ENCODE results near the gene DLL3.

The DLL3 gene

GRCh38 chr19:39518975-39519374 lies 20.2 kb downstream of the DLL3 start:
- DNase-seq = peak; percentile 14

GRCh38 chr19:39520541-39521484 lies 22.1 kb downstream of the DLL3 start:
- DNase-seq = no peak

GRCh38 chr19:39524495-39524894 lies 25.7 kb downstream of the DLL3 start:
- DNase-seq = no peak

DNA sequence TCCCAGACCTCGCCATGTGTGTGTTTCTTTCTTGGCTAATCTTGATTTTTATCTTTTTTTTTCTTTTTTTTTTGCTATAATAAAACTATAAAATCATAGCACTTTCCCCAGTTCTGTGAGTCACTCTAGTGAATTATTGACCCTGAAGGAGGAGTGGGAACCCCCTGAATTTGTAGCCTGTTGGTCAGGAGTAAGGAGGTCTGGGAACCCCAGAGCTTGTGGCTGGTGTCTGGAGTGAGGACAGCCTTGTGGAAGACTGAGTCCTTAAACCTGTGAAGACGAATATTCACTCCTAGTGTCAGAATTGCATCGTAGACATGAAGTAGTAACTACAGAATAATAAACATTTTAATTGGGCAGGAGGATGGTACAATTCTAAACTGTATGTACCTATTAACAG lies 26.5 kb downstream of the DLL3 start:
- DNase-seq = no peak

- no peak for DNase-seq
Observed at GRCh38 chr19:39531834-39532232, 33.1 kb downstream of the DLL3 start.

DNA sequence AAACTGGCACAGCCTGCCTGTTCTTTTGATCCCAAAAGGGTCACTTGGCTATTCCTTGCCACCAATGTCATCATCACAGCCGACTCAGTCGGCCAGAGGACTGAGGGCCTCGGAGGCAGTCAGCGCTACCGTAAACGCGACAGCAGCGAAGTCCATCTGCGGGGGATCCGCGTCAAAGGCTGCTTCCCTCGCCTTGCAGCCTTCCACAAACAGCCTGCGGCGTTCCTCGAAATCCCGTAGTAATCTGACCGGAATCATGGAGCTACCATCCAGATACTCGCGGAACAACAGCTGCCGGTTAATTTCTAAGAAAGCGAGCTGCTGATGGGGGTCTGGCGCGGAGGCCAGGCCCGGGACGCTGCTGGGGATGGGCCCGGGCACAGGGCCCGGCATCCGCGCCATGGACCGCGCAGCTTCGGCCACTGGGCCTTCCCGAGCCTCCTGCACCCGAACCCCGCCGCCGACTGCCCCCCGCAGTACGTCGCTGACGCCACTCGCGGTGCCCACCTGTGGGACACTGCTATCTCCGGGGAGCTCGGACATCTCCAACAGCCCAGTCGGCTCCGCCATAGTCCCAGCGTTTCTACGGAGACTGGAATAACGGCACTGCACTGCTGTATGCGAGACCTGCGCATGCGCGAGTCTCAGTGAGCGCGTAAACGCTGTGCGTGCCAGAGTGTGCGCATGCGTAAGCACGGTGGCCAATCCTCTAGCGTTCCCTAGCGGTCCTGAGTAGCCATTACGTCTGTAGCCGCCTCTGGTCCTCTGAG lies 33.7 kb downstream of the DLL3 start, which contains the start of gene EID2B:
EID2B (minus strand) TSS at position 620 of the 770 bp plus-strand sequence; CDS start at position 570, 50 bp downstream.
- DNase-seq = peak; percentile 88

GRCh38 chr19:39533003-39533512 lies 34.3 kb downstream of the DLL3 start:
- no peak for DNase-seq

GRCh38 chr19:39533791-39534190 lies 35.0 kb downstream of the DLL3 start:
- DNase-seq = no peak

- no peak for DNase-seq
Observed at GRCh38 chr19:39539165-39539517, 40.4 kb downstream of the DLL3 start.

DNA sequence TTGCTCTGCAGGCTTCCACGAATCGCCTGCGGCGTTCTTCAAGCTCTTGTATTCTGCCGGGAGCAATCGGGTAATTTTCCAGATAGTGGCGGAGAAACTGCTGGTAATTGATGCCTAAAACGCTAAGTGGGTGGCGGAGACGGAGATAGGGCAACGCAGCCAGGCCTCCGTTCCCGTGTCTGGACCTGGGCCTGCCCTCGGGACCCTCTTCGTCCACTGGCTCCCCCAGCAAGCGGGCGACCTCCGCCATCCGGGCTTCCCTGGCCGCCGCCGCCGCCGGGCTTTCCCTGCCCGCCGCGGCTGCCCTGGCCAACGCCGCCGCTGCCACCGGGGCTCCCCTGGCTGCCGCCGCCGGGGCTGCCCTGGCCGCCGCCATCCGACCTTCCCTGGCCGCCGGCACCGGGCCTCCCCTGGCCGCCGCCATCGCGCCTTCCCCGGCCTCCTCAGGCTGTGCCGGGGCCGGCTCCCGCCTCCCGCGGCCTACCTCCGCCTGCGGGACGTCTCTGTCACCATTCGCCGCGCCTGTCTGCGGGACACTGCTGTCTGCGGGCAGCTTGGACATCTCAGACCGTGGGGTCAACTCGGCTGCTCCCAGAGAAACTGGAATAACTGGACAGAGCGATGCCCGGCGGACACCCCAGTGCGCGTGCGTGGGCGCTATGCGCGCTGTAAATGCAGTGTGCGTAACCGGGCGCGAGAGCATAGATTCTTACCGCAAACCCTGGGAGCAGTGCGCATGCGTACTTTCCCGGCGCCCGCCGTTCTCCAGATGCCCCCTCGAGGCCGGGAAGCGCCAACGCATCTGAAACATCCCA lies 41.0 kb downstream of the DLL3 start, which contains the start of gene EID2:
EID2 (minus strand) TSS at position 644 of the 815 bp plus-strand sequence; CDS start at position 562, 82 bp downstream.
- peak; percentile 79 for DNase-seq

GRCh38 chr19:39540333-39540673 lies 41.6 kb downstream of the DLL3 start:
- no peak for DNase-seq

DNA sequence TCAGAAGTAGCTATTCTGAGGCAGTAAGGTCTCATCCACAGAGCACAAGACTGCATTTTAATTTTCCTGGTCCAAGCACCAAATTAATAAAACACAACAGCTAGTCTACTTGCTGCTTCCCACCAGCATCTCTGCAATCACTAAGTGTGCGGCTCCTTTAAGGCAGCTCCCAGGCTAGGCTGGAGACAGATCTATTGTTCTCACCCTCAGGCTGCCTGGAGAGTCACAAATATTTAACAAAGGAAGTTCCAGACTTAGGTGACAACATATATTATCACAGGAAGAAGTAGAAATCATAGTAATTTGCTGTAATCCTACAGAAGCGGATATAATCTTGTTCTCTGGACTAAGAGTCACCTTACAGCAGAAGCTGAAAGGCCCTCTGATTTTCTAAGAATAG lies 43.5 kb downstream of the DLL3 start:
- DNase-seq = no peak

DNA sequence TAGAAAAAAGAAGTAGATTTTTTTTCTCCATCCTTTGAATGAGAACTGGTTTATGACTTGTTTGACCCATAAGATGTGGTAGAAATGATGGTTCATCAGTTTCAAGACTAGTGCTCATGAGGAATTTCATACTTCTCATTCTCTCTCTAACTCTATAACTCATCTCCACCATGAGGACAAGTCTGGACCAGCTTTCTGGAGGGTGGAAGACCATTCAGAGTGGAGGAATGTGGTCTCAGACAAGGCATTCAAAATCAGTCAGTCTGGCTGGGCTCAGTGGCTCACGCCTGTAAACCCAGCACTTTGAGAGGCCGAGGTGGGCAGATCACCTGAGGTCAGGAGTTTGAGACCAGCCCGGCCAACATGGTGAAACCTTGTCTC lies 44.7 kb downstream of the DLL3 start:
- DNase-seq = no peak

GRCh38 chr19:39544226-39544903 lies 45.6 kb downstream of the DLL3 start:
- no peak for DNase-seq

DNA sequence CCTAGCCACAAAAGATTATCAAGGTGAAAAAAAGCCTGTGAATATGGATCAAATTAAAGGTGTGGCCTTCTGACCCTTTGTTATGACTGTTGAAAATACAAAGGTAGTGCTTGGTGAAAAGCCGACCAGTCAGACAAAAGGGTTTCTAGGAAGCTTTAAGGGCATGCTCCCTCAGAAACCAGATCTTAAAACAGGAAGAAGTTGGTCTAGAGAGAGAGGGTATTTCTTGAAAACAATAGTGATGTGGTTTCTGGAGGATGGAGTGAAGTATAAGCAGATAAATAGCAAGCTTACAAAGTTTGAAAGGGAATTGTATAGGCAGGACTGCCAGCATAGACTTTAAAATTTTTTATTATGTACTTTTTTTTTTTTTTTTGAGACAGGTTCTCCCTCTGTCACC lies 46.2 kb downstream of the DLL3 start:
- no peak for DNase-seq

DNA sequence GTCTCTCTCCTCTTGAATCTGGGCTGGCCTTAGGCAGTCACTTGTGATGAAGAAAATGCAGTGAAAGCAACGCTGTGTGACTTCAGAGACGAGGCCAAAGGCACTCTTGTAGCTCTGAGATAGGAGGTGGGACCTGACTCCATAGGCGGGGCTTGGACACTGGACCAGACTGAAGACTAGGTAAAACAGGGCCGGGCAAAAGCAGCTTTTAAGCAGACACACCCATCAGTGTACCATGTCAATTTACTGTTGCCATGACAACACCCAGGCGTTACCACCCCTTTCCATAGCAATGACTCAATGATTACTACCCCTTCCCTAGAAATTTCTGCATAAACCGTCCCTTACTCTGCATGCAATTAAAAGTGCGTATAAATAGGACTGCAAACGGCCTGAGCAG lies 47.9 kb downstream of the DLL3 start:
- no peak for DNase-seq

DNA sequence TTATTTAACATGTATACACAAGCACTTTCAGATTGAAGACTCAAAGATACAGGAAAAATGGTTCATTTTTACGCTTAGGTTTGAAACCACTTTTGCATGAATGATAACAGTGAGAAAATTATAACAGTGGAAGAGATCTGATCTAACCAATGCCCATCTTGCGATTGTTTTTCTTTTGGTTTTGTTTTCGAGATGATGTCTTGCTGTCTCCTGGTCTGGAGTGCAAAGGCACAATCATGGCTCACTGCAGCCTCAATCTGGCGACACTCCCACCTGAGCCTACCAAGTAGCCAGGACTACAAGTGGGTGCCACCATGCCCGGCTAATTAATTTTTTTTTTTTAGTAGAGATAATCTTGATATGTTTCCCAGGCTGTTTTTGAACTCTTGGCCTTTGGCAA lies 51.5 kb downstream of the DLL3 start:
- no peak for DNase-seq

DNA sequence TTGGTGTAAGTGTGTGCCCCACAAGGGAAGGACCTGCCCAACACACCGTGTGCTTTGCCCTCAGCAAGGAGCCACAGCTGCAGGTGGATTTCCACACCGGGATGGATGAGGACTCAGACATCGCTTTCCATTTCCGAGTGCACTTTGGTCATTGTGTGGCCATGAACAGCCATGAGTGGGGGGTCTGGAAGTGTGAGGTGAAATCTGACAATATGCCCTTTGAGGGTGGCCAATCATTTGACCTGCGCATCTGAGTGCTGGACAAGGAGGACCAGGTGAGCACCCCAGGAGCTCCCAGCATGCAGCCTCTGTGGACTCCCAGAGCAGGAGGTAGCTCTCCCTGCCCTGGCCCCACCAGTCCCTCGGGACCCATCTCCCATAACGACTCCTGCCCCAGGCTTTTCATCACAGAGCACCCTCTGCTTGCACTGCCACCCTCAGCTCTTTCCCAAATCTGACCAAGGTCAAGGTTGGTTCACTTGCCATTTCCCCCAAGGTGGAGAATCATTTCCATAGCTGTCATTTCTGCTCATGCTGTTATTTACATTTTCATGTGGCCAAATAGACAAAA lies 54.4 kb downstream of the DLL3 start:
- no peak for DNase-seq

GRCh38 chr19:39554701-39555311 lies 56.1 kb downstream of the DLL3 start:
- DNase-seq = no peak

DNA sequence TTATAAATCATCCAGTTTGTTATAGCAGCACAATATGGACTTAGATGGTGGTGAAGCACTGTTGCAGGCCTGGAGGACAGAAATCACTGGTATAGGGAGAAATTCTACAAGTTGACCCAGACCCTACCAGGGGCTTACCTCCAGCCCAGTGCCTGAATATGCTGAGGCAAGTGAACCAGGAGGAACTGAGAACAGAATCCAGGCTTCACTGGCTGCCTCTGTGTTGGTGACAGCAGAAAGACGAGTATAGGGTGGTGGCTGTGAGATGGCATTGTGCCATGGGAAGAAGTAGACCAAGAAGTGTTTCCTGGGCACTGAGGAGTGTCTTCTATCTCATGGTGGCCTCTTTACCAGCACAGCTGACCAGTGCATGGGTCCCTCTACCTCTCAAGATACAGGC lies 57.1 kb downstream of the DLL3 start:
- no peak for DNase-seq

Measured in DMS153 (cell line).